Measurements from ENCODE around the gene DCLK1.
A peak's percentile ranks its signal among the peaks of the same experiment; 100 is the strongest.

- no peak for TF ChIP-seq TAF1 (IDR thresholded peaks at IDR 0.05; ENCODE audit: borderline replicate concordance, insufficient read depth, low read length)
- no peak for TF ChIP-seq POLR2AphosphoS5 (IDR thresholded peaks at IDR 0.05; ENCODE audit: low read depth, low read length)
- TF ChIP-seq REST (IDR thresholded peaks at IDR 0.05; ENCODE audit: insufficient read depth in 1 of 2, low read depth in 2 of 2, low read length in 2 of 2): peak; percentile 69 to 85
Measured at GRCh38 chr13:36057041-36057440, 74.1 kb downstream of the DCLK1 start.
